Transverse colon (tissue), 4 donors: ENCODE results near the gene APBA1.

Experiments used
- EP300 ChIP-seq: sonication (generic); formaldehyde crosslinking; IDR thresholded peaks from one replicate; pipeline ENCODE4 v1.6.1; 2017; ENCODE audit warnings: antibody characterized with exemption, low read depth
- POLR2A ChIP-seq: fragments of 450-650 bp; IDR thresholded peaks from one replicate; pipeline ENCODE4 v1.6.1; 2016; ENCODE audit warnings: antibody characterized with exemption, mild to moderate bottlenecking, moderate library complexity
- POLR2AphosphoS5 ChIP-seq, 3 donors: sonication (generic); formaldehyde crosslinking; IDR thresholded peaks; one replicate each; pipeline ENCODE4 v1.6.1; 2016; ENCODE audit warnings: antibody characterized with exemption in 3 of 3
- TF ChIP-seq, protein P1 (sequence below), 5 experiments: fragments of 200-600 bp in 3 of 5; fragments of 450-650 bp in 2 of 5; sonication (generic) in 3 of 5; IDR thresholded peaks; 1 replicate in 2 of 5; 2 replicates in 3 of 5; pipeline ENCODE4 v1.5.1; 2016 to 2017; ENCODE audit warnings: antibody characterized with exemption in 5 of 5, inconsistent platforms in 3 of 5, mild to moderate bottlenecking in 2 of 5, moderate library complexity in 1 of 5

DNA sequence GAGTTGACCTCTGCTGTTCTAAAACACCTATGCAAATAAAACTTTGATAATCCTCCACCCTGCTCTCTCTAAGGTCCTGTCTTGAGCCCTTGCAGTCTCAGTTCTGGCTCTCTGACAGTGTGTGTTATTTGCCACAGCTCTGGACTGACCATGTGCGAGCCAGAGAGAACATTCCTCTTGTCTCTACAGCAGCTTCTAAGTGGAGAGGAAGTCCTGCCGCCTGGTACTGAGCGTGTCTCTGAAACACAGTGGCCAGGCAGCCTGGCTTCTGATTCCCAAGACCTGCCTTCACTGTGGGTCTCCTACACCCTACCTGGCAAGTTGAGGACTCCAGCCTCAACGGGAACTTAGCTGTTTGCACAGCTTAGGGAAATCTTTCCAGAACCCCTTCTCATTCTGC is 285.5 kb downstream of the APBA1 start:
- TF ChIP-seq, protein P1, sequence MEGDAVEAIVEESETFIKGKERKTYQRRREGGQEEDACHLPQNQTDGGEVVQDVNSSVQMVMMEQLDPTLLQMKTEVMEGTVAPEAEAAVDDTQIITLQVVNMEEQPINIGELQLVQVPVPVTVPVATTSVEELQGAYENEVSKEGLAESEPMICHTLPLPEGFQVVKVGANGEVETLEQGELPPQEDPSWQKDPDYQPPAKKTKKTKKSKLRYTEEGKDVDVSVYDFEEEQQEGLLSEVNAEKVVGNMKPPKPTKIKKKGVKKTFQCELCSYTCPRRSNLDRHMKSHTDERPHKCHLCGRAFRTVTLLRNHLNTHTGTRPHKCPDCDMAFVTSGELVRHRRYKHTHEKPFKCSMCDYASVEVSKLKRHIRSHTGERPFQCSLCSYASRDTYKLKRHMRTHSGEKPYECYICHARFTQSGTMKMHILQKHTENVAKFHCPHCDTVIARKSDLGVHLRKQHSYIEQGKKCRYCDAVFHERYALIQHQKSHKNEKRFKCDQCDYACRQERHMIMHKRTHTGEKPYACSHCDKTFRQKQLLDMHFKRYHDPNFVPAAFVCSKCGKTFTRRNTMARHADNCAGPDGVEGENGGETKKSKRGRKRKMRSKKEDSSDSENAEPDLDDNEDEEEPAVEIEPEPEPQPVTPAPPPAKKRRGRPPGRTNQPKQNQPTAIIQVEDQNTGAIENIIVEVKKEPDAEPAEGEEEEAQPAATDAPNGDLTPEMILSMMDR (IDR thresholded peaks at IDR 0.05): no peak
- no peak for TF ChIP-seq POLR2A
- no peak for TF ChIP-seq EP300
- no peak for TF ChIP-seq POLR2AphosphoS5 (IDR thresholded peaks at IDR 0.05)
